HCT116 (cell line): ENCODE results near the gene TMEM52.
A peak's percentile ranks its signal among the peaks of the same experiment; 100 is the strongest.

Experiments
- CTCF ChIP-seq, 3 experiments: fragments of 200-600 bp in 1 of 3; sonication (generic) in 1 of 3; IDR thresholded peaks in 2 of 3; conservative IDR thresholded peaks in 1 of 3; 2 replicates each; pipeline ENCODE4 v1.5.1; 2012 to 2017; ENCODE audit warnings: low read depth in 2 of 3, low read length in 2 of 3, antibody characterized with exemption in 1 of 3, borderline replicate concordance in 1 of 3, control low read depth in 1 of 3, mild to moderate bottlenecking in 1 of 3, mixed read lengths in 1 of 3, mixed run types in 1 of 3, moderate library complexity in 1 of 3; ENCODE audit not compliant: insufficient read depth in 1 of 3
- EZH2 ChIP-seq: fragments of 200-600 bp; sonication (generic); IDR thresholded peaks from 2 replicates; pipeline ENCODE4 v1.6.1; 2017; ENCODE audit warnings: antibody characterized with exemption, mixed run types
- EZH2phosphoT487 ChIP-seq: fragments of 200-600 bp; IDR thresholded peaks from 2 replicates; pipeline ENCODE4 v1.6.1; 2018; ENCODE audit warnings: antibody characterized with exemption, borderline replicate concordance
- JUND ChIP-seq: IDR thresholded peaks from 2 replicates; pipeline ENCODE4 v1.6.1; 2012
- POLR2A ChIP-seq: IDR thresholded peaks from 2 replicates; pipeline ENCODE4 v1.7.0; 2011; ENCODE audit warnings: borderline replicate concordance; ENCODE audit not compliant: insufficient read depth, insufficient read length; ENCODE audit errors: extremely low read depth
- REST ChIP-seq: IDR thresholded peaks from 2 replicates; pipeline ENCODE4 v1.6.1; 2012; ENCODE audit warnings: low read depth
- TCF7L2 ChIP-seq: IDR thresholded peaks from 2 replicates; pipeline ENCODE4 v1.7.0; 2011; ENCODE audit warnings: borderline replicate concordance, inconsistent platforms; ENCODE audit not compliant: insufficient read depth, insufficient read length; ENCODE audit errors: extremely low read depth
- YY1 ChIP-seq: IDR thresholded peaks from 2 replicates; pipeline ENCODE4 v1.6.1; 2011; ENCODE audit warnings: low read length, low read depth, moderate library complexity, mild to moderate bottlenecking; ENCODE audit not compliant: insufficient replicate concordance; ENCODE audit errors: extremely low read depth
- ZNF274 ChIP-seq: fragments of 200-500 bp; sonication (Bioruptor generic); IDR thresholded peaks from 2 replicates; pipeline ENCODE4 v1.6.1; 2014; ENCODE audit warnings: mild to moderate bottlenecking, low read depth, low read length, inconsistent platforms

DNA sequence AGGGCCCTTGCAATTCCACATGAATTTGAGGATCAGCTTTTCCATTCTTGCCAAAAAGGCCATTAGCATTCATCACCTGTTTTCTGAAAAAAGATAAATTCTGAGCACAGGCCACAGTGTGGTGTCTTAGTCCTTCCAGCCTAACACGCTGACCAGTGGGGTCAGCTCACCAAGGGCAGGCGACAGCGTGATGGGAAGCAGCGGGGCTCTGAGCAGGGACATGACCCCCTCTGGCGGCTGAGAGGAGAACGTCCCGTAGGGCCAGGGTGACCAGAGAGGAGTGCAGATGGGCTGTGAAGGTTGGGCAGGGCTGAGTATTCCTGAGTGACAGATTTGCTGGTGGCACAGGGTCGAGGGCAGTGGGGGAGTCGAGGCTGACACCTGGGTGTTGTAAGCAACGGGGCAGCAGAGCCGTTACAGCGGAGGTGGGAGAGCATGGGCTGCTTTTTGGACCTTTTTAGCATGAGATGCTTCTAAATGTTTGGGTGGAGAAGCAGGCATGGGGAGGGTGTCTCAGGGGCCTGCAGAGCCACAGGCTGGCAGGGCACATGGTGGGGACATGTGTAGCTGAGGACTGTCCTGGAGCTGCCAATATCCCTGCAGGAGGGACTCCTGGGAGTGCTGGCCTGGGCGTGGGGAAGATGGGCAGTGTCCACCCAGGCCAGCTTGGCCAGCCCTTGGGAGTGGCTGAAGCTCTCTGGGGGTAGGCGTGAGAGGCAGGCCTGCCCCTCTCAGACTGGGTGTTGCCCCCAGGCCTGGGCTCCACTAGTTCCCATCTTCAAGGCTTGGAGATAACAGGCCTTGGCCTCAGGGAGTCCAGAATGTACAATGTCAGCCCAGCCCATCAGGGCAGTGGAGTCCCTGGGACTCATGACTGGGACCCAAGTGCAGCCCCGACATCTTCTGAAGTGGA lies 12.6 kb downstream of the TMEM52 start:
- TF ChIP-seq YY1 (peak; percentile 50), POLR2A (no peak), JUND (no peak), CTCF (IDR thresholded peaks at IDR 0.05 in 2 of 3, conservative IDR thresholded peaks at IDR 0.05 in 1 of 3; ENCODE audit: borderline replicate concordance in 1 of 3, insufficient read depth in 1 of 3, low read depth in 2 of 3, low read length in 2 of 3) (peak; percentile 93 to 96 (median 94)), EZH2phosphoT487 (no peak), TCF7L2 (no peak), EZH2 (no peak), ZNF274 (no peak), REST (no peak)
